ENCODE data around the gene KLK8.

Gene KLK8, protein sequence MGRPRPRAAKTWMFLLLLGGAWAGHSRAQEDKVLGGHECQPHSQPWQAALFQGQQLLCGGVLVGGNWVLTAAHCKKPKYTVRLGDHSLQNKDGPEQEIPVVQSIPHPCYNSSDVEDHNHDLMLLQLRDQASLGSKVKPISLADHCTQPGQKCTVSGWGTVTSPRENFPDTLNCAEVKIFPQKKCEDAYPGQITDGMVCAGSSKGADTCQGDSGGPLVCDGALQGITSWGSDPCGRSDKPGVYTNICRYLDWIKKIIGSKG
- 0 reads per million in 18 experiments for total RNA-seq

DNA sequence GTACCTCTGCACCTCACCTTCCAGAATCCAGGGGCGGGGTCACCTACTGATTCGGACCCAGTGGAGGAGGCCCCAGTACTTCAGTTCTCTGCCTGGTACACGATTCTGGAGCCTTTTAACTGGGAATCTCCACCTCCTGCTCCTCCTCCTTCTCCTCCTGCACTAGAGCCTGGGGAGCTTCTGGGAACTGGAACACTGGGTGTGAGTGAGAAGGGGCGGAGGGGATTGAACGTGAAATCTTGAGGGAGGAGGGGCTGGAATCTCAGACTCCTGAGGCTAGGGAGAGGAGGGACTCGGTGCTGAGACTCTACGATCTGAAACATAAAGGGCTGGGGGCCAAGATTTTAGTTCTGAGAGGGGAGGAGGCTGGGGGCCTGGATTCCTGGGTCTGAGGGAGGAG is at the start of gene KLK8:
TSS of gene KLK8 (minus strand) at position 90 of the 400 bp plus-strand sequence. CDS start 437 bp downstream, outside the sequence.
- DNase-seq, result no peak

DNA sequence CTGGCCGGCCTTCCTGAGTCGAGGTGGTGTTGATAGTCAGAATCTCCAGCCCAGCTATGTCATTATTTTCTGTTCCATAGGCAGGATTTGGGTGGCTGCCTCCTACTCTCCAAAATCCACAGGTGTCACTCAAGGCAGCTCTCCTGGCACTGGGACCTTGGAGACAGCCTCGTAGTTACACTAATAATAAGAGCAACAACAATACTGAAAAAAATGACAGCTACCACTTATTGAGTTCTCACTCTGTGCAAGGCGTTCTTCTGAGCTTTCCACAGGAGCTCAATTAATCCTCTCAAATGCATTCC is 45.6 kb upstream of the KLK8 start:
- no peak for DNase-seq

DNA sequence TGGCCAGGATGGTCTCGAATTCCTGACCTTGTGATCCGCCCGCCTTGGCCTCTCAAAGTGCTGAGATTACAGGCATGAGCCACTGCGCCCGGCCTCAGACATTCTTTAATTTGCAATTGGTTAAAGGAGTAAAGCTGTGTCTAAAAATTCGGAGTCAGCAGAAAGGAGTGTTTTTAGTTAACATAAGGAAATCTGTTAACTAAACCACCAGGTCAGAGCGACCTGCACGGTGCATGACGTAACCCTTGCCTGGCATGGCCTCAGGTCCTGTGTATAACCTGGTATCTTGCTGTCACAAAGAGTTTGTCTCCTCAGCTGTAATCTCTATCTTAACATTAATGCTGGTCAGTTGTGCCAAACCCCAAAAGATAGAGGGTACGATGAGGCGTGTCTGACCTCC is 42.9 kb upstream of the KLK8 start:
- DNase-seq, result no peak

DNA sequence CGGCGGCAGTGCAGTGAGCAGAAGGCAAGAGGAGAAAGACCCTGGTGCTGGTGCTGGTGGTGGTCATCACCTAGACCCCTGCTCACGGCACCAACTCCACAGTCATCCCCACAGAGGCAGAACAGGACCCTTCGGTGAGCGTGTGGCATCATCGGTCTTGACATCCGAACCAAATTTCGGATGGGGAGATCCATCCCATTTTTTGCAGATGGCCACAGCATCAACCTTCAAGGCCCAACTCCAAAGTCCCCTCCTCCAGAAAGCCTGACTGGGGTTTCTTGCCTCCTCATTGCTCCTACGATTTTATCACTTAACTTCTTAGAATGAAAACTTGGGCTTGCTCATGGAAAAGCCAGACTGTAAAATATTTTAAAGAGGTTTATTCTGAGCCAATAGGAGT is 42.1 kb upstream of the KLK8 start:
- DNase-seq, result no peak

DNA sequence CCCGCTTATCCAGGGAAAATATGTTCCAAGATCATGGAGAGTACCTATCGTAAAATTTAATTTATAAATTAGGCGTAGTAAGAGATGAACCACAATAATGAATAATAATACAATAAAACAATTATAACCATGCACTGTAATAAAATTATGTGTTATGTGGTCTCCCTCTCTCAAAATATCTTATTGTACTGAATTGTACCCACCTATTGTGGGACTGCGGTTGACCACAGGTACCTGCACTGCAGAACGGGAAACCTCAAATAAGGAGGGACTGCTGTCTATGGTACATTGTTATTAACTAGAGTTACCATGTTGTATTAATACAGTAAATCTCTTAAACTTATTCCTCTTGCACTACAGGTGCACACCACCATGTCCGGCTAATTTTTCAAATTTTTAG is 38.7 kb upstream of the KLK8 start:
- DNase-seq, result no peak

DNA sequence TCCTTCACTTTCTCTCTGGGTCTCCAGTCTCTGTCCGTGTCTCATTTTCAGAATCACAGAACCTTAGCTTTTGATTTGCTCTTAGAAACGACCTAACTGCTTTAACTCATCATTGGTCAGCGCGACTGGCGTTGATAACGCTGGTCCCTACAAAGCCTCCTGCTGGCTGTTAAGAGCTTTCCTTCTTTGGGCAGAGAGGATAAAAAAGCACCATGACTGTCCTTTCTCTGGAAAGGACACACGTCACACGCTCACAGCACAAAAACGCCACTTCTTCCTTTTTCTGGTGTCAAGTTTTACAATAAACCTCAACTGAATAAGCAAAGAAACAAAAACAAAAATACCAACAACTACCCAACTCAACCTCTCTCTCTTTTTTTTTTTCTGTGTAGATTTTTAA is 35.1 kb upstream of the KLK8 start:
- peak in 1 of 2 donors; percentile 16 for DNase-seq

DNA sequence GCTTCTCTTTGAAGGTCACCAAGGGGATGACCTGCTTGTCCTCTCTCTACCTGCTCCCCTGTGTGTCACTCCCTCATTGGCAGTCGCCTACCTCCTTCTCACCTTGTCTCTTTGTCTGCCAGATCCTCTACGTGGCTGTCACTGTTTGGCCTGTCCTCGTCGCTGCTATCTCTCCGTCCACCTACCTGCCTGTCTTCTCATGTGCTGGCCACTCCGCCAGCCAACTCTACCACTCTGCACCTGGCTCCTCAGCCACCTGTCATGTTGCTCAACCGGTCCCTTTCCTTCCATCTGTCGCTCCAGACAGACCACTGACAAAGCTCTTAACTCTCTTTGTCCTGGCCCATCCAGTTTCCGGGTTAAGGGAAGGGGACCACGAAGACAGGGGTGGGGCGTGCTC is 33.3 kb upstream of the KLK8 start, which contains the start of gene KLK12:
TSS of gene KLK12 (minus strand) at position 299 of the 400 bp plus-strand sequence. CDS start 381 bp downstream, outside the sequence.
- DNase-seq, result no peak

DNA sequence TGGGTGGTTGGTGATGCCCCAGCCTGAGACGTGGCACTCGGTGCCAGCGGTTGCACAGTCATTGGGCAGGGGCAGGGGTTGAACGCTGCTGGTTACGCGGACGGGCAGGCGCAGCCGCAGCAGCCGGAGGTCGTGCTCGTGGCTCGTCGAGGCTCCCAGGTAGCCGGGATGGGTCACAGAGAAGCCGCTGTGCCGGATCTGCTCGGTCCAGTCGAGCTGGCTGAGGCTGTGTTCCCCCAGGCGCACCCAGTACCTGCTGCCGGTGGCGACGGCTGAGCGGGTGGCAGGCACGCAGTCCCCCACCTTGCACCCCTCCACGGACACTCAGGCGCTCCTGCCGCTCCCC is 30.4 kb upstream of the KLK8 start:
- DNase-seq, result no peak

DNA sequence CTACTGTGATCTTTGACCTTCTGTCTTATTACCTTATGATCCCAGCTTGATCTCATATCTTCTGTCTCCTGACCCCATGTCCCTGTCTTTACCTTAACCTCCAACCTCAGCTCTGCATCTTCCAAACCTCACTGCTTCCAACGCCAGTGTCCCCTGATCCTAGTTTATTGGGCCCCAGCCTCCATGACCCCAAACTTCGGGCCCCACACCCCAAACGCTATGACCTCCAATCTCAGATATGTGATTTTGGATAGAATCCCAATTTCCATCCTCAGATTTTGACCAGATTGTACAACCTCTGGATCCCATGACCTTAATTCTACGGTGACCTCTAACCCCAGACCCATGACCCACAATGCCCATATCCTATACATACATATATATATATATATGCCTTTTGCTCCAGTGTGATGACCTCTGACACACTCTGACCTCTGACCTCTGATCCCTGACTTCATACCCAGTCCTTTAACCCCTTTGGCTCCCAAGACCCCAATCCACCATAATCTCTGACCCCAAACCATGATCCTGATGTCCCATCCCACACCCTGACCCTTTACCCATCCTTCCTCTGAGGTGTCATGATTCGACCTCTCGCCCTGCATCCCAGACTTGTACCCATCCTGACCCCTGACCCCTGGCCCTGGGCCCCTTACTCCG is 29.9 kb upstream of the KLK8 start:
- no peak for DNase-seq

DNA sequence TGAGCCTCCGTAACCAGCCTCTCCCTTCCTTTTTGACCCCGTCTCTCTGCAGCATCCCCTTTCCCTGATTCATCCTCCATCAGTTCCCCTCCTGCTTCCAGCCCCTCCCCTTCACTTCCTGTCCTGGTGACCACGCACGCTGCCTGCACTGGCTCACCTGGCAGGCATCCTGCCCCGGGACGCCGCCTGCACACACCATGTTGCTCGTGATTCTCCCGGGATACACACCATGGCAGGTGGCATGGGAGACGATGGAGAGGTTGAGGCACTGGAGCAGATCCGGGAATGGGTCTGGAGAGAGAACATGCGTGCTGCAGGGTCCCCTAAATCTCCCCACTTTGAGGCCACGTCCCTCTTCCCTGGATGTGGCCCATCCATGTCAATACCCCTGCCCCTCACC is 29.2 kb upstream of the KLK8 start:
- no peak for DNase-seq

DNA sequence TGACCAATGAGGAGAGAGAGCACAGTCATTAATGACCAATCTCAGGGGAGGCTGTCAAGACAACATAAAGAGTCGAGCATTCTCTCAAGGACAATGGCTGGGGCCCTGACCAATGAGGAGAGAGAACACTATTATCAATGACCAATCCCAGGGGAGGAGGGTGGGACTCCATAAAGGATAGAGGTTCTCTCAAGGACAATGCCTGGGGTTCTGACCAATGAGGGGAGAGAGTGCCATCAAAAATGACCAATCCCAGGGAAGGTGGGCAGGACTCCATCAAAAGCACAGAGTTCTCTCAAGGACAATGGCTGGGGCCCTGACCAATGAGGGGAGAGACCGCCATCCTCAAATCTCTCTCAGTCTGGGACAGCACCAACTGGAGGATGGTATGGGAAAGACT is 28.3 kb upstream of the KLK8 start:
- no peak for DNase-seq

DNA sequence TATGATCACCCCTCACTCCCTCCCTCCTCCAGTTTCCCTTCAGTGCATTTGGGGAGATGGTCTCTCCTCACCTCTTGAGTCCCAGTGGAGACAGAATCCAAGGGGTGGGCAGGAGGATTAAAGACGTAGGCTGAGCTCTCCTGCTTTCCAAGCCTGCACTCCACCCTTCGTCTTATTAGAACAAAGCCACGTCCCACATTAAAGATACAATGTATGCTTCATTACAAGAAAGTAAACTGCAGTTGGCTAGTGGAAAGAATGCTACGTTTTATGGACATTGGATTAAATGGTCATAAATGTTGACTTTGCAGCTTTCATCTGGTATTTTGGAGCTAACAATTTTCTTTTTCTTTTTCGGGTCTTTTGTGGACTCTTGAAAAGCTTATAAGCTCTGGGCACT is 26.5 kb upstream of the KLK8 start:
- DNase-seq, result no peak

DNA sequence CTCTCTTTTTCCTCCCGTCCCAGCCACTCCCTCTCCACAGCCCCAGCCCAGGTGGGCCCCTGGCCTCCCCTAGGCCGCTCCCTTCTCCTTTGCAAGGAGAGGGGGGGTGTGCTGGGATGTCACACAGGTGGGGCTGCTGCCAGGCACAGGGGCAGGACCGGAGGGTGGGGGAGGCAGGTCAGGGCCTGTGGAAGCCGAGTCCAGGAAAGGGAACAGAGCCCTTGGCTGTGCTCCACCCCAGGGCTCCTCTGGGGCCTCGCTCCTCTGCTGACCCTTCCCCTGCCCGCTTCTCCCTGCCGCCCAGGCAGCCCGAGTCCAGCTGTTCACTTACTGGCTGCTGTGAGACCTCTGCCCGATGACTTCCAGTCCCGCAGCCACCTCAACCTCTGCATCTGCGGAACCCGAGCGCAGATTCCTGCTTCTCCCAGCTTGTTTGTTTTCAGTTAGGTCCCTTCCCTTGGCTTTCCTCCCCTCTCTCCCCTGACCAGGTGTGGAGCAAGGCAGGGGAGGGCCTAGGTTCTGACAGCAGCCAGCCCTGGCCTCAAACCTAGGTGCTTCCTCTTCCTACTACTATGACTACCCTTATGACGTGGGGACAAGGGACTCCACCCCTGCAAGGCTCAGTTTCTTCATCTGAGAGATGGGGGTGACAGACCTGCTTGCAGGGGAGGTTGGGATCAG is 25.9 kb upstream of the KLK8 start:
- DNase-seq, result no peak

DNA sequence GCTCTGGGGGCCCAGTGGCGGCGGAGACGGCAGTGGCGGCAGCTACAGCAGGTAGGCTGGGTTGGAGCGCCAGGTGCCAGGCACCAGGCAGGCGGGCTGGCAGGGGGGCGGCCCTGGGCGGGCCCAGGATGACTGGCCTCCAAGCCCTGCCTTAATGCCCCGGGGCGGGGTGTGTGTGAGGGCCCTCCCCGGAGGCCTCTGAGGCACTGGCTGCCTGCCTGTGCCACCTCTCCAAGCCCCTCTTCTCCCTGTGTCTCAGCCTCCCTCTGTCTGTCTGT is 25.1 kb upstream of the KLK8 start, which contains the start of gene KLK11:
TSS of gene KLK11 (minus strand) at position 63 of the 278 bp plus-strand sequence. CDS start 985 bp downstream, outside the sequence.
- no peak for DNase-seq

DNA sequence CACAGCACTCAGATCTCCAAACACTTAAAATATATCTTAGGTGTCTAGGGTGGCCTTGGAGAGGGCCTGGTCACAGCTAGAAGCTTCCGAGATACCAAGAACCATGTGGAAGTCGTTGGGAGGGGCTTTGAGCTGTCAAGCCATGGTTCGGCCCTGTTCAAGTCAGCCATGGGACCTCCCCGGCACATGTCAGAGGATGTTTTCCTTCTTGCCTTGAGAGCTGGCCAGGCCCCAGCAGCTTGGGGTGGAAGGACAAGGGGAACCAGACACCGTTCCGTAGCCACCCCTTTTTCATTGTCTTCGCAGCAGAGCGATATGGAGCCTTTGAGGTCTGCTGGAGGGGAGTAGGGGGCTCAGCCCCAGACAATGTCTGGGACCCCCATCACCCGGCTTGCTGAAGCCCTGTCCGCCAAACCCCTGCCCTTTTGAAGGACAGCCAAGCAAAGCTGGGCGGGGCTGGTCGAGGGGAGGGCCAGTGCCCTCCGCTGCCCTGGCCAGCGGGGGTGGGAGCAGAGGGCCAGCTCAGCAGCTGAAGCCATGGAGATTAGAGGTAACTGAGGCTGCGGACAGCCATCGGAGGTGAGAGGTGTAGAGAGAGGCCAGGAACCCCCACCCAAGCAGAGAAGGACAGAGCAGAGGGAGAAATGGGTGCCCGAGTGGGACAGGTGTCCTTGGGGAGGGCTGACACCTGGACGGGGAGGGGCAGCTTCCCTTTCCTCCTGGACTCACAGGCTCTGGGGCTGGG is 24.6 kb upstream of the KLK8 start:
- no peak for DNase-seq

DNA sequence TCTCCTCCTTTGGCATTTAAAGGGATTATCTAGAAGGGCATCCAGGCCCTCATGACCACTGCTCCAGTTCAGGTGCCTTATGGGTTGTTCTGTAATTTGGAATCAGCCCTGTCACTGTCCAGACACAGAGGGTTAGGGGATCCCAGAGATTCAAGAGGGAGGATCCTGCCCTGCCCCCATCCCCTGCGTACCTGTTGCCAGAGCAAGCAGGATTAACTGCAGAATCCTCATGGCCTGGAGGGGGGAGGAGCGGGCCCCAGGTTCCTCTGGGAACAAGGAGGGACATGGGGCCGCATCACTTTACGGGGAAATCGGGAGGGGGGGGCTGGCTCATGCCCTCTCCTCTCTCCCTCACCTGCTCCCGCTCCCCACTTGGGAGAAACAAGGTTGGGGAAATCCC is 24.0 kb upstream of the KLK8 start:
- no peak for DNase-seq

DNA sequence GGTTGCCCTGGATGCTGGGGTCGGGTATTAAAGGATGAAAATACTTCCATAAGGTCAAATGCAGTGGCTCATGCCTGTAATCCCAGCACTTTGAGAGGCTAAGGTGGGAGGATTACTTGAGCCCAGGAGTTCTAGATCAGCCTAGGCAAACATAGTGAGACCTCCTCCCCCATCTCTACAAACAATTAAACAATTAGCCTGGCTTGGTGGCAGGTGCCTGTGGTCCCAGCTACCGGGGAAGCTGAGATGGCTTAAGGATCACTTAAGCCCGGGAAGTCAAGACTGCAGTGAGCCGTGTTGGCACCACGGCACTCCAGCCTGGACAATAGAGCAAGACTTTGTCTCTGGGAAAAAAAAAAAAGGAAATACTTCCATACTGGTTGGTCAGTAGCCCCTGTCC is 23.5 kb upstream of the KLK8 start:
- DNase-seq, result no peak

DNA sequence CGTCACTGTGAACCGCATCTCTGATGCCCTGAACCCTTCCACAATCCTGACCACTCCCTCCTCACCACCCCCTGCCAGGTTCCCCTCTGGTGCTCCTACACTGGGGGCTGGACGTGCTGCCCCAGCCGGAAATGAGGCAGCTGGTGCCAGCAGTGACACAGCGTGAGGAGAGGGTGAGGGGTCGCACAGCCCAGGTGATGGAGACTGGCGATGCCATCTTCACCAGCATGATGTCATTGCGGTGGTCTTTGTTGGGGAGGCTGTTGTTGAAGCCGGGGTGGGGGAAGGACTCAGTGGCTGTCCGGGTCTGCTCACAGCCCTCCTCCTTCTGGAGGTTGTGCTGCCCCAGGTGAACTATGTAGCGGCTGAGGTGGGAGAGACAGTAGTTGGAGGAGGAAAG is 22.5 kb upstream of the KLK8 start:
- DNase-seq, result no peak

DNA sequence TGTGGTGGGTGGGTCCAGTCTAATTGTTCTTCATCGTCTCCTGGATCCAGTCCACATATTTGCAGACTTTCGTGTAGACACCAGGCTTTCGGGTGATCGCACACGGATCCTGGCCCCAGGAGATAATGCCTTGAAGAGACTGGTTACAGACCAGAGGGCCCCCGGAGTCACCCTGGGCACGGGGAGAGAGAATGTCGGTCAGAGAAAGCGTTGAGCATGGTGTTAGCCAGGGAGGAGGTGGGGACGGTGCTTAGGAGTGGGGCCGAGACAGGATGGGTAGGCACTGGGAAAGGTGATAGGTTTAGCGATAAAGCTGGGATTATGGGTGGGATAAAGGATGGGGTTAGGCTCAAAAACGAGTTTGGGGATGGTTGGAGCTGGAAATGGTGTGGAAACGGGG is 21.1 kb upstream of the KLK8 start:
- DNase-seq, result no peak

DNA sequence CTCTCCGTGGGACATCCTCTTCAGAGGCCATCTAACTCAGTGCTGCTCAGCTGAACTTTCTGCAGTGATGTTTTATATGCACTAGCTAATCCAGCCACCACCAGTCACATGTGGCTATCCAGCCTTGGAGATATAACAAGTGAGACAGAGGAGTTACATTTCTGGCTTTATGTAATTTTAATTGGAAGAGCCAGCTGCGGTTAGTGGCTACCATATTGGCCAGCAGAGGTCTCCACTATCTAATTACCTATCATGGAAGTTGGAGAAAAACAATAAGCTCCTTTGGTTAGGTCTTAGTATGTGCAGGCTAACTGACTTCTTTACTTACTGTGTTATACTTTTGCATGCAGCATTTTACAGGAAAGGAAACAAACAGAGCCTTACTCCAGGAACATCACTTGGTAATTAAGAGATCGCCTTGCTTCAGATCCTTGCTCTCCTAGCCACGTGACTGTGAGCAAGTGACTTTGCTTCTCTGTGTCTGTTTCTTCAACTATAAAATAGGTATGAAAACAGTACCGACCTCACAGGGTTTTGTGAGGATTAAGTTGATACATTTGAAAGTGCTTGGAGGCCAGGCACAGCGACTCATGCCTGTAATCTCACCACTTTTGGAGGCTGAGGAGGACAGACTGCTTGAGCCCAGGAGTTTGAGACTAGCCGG is 19.7 kb upstream of the KLK8 start:
- DNase-seq, result peak; percentile 46 to 47

DNA sequence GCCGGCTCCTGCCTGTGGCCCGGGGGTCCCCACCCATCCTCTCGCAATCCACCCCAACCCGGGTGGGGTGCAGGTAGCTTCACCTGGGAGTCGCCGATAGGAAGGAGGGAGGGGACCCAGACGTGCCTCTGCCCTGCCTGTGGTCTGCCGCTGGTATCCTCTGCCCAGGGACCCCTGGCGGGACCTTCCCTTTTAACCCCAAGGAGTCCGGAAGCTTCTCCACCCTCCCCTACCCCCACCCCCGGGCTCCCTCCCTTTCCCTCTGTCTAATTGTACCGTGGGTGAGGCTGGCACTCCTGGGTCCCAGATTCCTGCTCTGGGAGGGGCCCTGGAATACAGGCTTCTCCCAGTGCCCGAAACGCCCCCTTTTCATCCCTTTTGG is 18.1 kb upstream of the KLK8 start, which contains the start of gene KLK10:
TSS of gene KLK10 (minus strand) at position 166 of the 382 bp plus-strand sequence. CDS start 579 bp downstream, outside the sequence.
- no peak for DNase-seq

DNA sequence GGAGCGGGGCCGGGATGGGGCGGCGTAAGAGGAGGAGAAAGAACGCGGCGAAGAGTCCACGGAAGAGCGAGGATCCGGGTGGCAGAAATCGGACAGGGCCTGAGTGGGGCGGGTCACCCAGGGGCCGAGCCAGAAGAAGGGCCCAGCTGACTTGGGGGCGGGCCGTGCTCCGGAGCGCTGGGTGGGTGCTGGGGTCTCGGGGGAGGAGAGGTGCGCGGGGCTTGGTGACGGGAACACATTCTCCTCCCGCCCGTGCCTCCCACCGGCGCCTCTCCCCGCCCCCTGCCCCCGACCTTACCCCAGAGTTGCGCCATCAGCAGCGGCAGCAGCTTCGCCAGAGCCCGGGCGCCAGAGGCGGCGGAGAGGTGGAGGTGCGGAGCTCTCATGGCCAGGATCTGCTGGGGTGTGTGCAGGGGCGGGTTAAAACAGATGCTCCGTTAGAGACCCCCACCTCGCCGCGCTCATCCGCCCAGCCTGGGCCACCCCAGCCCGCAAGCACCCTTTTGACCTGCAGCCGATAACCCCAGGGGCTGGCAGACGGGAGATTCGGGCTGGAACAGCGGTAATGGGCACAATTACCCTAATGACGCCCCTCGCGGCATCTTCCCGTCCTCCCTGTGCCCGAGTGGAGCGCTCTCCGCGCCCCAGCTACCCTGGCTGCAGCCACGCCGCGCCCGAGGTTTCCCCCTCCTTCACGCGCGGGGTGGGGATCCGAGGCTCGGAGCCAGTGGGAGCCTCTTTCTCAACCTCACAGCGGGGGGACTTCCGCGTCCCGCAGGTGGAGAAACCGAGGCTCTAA is 17.5 kb upstream of the KLK8 start:
- DNase-seq, result no peak
